ENCODE data around the gene LGR6.
"Not testable (repeated sequence)": the region's sequence is repeated elsewhere in the genome, so short reads cannot be mapped to it uniquely, and the experiment has no call there.

Gene LGR6

GRCh38 chr1:202179828-202180750, 13.5 kb upstream of the LGR6 start:
- DNase-seq = no peak

DNA sequence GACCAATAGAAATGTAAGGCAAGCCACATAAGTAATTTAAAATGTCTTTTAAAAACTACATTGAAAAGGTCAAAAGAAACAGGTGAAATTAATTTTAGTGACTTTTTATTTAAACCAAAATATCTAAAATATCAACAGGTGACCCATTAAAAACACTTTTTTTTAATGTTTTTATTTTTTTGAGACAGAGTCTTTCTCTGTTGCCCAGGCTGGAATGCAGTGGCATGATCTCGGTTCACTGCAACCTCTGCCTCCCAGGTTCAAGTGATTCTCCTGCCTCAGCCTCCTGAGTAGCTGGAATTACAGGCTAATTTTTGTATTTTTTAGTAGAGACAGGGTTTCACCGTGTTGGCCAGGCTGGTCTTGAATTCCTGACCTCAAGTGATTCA, 12.9 kb upstream of the LGR6 start:
- DNase-seq = not testable (repeated sequence)

DNA sequence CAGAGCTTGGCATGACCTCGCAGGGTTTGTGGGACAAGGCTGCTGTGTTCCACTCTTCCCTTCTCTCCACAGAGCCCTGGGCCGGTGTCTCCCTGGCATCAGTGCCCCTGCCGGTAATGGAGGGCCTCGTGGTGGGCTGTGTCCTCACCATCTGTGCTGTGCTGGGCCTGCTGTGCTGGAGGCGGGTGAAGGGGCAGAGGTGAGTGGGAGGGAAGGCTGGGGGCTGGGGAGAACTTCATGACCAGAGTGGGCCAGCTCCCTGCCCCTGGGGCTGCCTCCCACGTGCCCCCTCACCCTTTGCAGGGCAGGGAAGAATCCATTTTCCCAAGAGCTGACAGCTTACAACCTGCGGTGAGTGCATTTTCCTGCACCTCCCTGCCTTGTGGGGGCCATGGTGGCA, 12.0 kb upstream of the LGR6 start:
- no peak for DNase-seq

- no peak for DNase-seq
Observed at GRCh38 chr1:202182040-202182877, 11.3 kb upstream of the LGR6 start.

DNA sequence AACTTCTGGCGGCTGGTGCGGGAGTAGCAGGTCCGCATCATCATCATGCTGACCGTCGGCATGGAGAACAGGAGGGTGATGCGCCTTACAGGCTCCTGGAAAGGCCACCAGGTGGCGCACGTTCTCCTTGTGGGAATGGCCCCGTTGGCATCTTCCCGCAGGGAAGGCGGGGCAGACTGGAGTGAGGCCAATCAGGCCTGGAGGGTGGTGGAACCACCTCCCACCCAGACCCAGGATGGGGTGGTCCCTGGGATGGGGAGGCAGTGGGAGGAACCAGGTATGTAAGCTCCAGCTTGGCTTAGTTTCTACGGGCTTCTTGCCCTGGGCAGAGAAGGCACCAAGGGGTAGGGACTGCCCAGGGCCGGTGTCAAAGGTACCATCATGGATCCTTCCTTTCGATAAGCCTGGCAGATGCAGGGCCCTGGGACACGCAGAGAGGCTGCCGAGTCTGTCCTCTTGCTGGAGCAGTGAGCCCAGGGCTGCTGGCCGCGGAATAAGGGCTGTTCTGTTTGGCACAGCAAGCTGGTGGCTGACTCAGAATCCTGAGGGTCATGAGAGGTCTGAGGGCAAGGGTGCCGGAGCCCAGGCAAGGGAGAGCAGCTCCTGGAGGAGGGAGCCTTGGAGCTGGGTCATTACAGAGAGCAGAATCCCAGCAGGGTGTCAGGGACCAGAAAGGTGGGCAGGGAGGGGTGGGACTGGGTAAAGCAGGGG, 8.7 kb upstream of the LGR6 start:
- DNase-seq = peak; percentile 62 to 75

GRCh38 chr1:202186327-202186726, 7.3 kb upstream of the LGR6 start:
- DNase-seq = no peak

DNA sequence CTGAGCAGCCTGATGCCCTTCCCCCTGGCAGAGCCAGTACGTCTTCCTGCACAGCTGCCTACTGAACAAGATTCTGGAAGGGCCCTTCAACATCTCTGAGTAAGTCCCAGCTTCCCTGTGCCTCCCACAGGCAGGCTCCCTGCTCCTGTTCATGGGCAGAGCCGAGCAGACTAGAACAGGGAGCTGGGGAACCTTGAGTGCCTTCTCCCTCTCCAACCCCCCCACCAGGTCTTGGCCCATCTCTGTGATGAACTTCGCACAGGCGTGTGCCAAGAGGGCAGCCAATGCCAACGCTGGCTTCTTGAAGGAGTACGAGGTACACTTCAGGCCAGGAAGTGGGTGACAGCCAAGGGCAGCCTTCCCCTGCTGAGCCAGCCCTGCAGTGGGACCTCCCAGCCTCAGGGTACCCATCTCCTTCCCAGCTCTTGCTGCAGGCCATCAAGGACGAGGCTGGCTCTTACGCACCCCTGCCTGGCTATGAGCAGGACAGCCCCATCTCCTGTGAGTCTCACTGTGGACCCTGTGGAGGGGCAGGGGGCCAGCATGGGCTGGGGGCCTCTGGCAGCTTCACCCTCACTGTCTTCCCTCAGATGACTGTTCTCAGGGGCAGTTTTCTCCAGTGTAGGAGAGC, 6.4 kb upstream of the LGR6 start:
- DNase-seq = no peak

DNA sequence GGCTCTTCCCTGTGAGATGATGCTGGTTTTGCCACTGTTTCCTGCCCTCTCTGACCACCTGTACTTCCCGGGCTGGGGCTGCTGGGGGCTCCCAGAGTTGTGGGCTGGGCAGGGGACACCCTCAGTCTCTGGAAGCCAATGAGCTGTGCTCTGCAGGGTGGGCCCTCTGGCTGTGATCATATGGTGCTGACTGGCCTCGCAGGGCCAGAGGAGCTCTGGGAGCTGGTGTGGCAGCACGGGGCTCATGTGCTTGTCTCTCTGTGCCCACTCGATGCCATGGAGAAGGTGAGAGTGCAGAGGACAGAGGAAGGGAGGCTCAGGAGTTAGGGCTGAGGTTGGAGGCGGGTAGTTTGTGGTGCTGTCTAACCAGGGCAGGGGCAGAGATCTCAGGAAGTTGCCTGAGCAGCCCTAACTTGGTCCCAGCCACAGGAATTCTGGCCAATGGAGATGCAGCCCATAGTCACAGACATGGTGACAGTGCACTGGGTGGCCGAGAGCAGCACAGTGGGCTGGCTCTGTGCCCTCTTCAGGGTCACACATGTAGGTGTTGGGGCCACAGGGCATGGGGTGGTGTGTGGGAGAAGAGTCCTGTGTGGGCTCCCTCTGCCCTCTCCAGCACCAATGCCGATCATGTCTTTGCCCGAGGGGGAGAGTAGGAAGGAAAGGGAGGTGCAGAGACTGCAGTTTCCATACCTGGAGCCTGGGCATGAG, 5.7 kb upstream of the LGR6 start:
- no peak for DNase-seq

GRCh38 chr1:202189001-202189790, 4.4 kb upstream of the LGR6 start:
- DNase-seq = peak; percentile 69 to 77

GRCh38 chr1:202189918-202190715, 3.5 kb upstream of the LGR6 start:
- DNase-seq = no peak

DNA sequence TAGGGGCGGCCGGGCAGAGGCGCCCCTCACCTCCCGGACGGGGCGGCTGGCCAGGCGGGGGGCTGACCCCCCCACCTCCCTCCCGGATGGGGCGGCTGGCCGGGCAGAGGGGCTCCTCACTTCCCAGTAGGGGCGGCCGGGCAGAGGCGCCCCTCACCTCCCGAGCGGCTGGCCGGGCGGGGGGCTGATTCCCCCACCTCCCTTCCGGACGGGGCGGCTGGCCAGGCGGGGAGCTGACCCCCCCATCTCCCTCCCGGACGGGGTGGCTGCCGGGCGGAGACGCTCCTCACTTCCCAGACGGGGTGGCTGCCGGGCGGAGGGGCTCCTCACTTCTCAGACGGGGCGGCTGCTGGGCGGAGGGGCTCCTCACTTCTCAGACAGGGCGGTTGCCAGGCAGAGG, 2.2 kb upstream of the LGR6 start:
- DNase-seq = not testable (repeated sequence)

DNA sequence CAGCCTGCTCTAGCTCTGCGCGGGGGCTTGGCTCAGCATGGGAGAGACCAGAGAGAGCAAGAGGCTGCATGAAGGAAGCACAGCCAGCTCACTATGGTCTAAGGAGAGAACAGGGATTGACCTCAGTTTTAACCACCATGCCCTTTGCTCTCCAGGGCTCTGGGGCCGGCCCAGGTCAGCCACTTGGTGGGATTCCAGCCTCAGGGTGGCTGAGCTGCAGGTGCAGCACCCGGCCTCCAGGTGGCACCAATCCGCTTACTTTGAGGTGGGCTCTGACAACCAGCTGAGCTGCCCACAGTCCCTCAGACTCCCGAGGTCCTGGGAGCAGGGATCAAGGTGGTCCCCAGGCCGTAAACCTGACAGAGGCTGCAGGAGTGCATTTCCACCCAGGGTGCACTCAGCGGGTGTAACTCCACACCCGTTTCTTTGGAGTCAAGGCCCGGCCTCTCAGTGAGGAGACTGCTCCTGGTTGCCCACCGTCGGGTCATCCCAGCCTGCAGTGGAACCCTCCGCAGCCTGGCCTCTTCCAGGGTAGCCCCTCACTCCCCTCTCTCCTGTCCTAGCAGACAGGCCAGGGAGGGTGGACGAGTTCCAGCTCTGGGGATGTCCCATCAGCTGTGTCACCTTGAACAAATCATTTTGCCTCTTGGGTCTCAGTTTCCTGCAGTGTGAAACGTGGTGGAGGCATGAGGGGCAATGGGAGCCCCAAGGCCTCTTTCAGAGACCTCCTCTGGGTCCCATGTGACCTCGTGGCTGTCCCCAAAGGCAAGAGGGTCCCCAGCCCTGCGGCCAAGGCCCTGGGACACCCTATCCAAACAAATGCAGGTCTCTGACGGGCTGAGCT, 607 bp upstream of the LGR6 start:
- DNase-seq = peak; percentile 56 to 63

DNA sequence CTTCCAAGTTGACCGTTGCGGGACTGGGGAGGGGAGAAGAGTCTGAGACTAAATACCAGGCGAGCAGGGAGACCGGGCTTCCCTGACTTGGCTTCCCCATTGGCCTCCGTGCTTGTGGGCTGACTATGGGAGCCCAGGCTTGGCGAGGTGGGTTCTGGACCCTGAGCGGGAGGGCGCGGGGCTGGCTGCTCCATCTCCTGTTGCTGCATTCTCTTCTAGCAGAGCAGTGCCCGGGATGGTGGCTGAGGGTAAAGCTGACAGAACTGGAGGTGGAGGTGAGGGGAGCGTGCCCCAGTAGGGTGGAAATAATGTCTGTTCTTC, 689 bp downstream of the LGR6 start:
- DNase-seq = no peak

GRCh38 chr1:202197653-202198365, 4.2 kb downstream of the LGR6 start:
- peak; percentile 18 to 61 for DNase-seq

DNA sequence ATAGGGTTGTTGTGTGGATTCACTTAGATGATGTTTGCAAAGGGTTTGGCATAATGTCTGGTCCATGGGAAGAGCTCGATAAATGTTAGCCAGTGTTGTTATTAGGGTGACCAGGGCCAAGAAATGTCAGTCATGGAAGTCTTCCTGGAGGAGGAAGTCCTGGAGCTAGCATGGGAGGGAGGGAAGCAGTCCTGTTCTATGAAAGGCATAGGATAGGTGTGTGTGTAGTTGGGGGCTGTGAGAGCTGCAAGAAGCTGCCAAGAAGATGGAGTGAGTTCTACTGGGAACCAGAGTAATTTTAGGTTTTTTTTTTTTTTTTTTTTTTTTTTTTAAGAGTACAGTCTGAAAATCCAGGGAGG, 4.7 kb downstream of the LGR6 start:
- no peak for DNase-seq

GRCh38 chr1:202199040-202199889, 5.7 kb downstream of the LGR6 start:
- no peak for DNase-seq

GRCh38 chr1:202200112-202200548, 6.5 kb downstream of the LGR6 start:
- DNase-seq = no peak

DNA sequence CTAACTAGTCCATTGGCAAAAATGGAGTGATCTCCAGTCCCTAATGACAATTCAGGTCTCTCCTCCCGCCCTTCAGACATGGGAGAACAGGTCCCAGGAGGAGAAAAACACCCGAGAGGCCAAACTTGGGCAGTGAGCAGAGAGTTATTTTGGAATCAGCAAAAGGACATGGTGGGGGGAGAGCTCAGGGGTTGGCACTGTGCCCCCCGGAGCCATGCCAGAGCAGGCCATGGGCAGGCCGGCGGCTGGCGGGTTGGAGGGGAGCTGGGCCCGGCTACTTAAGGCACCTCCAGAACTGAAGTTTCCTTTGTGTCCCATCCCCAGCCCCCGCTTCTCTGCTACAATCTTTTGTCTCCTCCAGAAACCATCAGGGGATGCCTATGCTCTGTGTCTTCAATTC, 7.1 kb downstream of the LGR6 start:
- DNase-seq = no peak
